Ramos (cell line): ENCODE measurements around the gene NFIC.
"Not testable (repeated sequence)": the region's sequence is repeated elsewhere in the genome, so short reads cannot be mapped to it uniquely, and the experiment has no call there.

Source experiments
- in situ Hi-C: fragments of 300-500 bp; cut with MboI; formaldehyde crosslinking; loops from one replicate; pipeline ENCODE4 v1.14.3; 2022; ENCODE audit warnings: low sequenced_read_pairs; ENCODE audit not compliant: unreplicated experiment

The NFIC gene

GRCh38 chr19:3443840-3444694, 77.7 kb downstream of the NFIC start:
- in situ Hi-C loops = no loop called here

DNA sequence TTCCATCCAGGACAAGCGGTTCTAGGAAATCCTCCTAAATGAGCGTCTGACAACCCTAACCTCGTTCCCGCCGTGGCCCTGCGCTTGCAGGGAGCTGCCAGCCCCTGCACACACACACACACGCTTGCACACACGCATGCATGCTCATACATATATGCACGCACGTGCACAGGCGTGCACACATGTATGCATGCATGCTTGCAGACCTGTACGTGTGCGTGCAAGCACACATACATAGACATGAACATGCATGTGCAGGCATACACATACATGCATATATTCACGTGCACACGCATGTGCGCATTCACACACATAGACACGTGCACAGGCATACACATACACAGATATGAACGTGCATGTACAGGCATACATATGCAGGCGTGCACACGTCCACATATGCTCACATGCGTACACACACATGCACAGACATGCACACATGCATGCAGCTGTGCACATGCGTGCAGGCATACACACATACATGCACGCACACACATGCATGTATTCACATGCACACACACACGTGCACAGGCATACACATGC, 78.4 kb downstream of the NFIC start:
- in situ Hi-C loops = no loop called here

DNA sequence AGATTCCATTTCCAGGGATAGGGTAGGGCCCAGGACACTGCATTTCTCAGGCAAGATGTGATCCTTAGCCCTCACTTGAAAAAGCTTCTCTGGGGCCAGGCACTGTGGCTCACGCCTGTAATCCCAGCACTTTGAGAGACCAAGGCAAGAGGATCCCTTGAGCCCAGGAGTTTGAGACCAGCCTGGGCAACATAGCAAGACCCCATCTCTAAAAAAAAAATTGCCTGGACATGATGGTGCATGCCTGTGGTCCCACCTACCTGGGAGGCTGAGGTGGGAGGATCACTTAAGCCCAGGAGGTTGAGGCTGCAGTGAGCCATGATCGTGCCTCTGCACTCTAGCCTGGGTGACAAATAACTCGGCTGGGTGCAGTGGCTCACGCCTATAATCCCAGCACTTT, 80.3 kb downstream of the NFIC start:
- in situ Hi-C loops = not testable (repeated sequence)

DNA sequence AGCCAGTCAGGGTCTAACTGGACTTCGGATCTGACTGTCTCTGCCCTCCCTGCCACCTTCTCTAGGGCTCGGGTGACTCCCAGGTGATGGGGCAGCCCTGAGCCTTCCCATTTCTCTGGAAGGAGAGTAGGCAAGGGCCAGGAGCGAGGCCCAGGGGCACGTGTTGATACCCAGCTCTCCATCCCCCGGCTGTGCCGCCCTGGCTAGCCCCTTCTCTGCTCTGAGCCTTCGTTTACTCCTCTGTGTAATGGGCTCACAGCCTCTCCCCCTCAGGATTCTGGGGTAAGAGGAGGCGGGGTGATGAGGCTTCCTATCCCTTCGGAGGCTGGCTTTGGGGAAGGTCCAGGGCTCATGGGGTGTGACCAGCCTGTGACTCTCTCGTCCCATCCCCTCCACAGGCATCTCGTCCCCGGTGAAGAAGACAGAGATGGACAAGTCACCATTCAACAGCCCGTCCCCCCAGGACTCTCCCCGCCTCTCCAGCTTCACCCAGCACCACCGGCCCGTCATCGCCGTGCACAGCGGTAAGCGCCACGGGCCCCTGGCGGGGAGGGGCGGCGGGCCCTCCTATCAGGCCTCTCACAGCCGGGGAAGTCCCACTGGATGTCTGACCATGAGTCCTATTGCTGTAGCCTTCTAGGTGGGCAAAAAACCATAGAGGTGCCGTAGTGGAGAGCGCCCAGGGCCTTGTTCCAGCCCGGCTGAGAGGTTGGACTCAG, 82.4 kb downstream of the NFIC start:
- in situ Hi-C loops = no loop called here

DNA sequence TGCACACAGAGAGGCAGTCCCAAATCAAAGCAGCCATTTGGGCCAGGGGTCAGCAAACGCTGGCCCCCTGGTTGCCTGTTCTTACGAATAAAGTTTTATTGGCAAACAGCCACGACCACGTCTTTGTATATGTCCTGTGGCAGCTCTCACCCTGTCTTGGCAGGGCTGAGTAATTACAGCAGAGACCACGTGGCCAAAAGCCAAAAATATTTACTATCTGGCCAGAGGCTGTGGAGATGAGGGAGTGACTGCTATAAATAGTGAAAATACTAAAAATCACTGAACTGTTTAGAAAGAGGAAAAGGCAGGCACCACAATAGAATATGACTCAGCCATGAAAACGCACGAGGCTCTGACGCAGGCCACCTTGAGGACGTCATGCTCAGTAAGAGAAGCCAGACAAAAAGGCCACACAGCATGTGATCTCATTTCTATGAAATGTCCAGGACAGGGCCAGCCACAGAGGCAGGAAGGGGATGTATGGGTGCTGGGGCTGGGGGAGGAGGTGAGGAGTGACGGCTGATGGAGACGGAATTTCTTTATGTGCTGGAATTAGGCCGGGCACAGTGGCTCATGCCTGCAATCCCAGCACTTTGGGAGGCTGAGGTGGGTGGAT, 84.5 kb downstream of the NFIC start:
- in situ Hi-C loops = no loop called here

DNA sequence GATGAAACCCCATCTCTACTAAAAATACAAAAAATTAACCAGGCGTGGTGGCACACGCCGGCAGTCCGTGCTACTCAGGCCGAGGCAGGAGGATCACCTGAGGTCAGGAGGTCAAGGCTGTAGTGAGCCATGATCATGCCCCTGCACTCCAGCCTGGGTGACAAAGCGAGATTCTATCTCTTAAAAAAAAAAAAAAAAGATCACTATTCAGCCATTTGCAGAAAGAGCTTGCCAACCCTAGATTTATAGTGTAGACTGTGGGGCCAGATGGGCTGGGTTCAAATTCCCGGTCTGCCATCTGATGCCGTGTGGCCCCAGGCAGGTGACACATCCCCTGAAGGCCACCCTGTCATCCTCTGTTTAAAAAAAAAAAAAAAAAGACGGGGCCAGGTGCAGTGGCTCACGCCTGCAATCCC, 85.1 kb downstream of the NFIC start:
- in situ Hi-C loops = no loop called here

- in situ Hi-C loops = no loop called here
Measured at GRCh38 chr19:3452171-3452941, 86.0 kb downstream of the NFIC start.

DNA sequence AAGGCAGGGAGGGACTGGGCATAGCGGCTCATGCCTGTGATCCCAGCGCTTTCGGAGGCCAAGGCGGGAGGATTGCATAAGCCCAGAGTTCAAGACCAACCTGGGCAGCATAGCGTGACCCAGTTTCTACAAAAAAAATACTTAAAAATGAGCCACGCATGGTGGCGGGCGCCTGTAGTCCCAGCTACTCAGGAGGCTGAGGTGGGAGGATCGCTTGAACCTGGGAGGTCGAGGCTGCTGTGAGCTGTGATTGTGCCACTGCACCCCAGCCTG, 86.5 kb downstream of the NFIC start:
- in situ Hi-C loops = not testable (repeated sequence)

GRCh38 chr19:3453840-3454239, 87.5 kb downstream of the NFIC start:
- in situ Hi-C loops = no loop called here

GRCh38 chr19:3454656-3455392, 88.4 kb downstream of the NFIC start:
- in situ Hi-C loops = no loop called here

DNA sequence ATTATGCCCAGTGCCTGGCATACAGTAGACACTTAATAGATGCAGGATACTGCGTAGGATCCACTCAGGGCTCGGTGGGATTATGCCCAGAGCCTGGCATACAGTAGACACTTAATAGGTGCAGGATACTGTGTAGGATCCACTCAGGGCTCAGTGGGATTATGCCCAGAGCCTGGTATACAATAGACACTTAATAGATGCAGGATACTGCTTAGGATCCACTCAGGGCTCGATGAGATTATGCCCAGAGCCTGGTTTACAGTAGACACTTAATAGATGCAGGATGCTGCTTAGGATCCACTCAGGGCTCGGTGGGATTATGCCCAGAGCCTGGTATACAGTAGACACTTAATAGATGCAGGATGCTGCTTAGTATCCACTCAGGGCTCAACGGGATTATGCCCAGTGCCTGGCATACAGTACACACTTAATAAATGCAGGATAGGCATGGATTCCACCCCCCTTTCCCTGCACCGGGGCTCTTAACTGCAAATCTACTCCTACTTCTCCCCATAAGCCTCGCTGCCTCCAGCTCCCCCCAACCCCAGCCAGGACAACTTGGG, 89.1 kb downstream of the NFIC start:
- in situ Hi-C loops = no loop called here

DNA sequence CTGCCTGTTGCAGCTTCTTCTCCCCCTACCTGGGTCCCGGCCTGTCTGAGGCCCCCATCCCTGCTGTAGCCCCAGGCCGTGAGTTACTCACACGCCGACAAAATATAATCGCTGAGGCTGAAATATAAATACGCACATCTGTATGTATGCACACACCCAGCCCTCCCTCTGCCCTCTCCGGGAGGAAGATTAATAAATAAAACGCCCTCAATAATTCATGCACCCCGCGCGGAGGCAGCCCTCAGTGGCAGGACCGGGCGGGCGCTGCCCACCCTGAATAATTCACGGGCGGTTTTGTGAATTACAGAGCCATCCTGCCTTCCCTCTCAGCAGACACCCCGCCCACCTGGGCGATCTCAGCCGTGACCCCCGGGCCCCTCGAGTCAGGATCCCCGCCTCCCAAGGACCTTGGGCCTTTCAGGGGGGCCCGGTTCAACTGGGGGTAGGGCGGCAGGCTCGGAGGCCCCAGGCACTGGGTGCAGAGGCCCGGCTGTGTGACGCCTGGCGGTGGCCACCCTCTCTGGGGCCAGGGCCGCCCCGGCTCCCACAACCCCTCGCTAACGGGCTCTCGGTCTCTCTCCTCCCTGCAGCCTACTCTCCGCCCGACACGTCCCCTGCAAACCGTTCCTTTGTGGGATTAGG, 89.7 kb downstream of the NFIC start:
- in situ Hi-C loops = no loop called here

- in situ Hi-C loops = no loop called here
Measured at GRCh38 chr19:3456925-3457527, 90.6 kb downstream of the NFIC start.

- in situ Hi-C loops = no loop called here
Measured at GRCh38 chr19:3457528-3458228, 91.3 kb downstream of the NFIC start.

GRCh38 chr19:3458229-3459088, 92.1 kb downstream of the NFIC start:
- in situ Hi-C loops = no loop called here

- in situ Hi-C loops = no loop called here
Measured at GRCh38 chr19:3459089-3459881, 92.9 kb downstream of the NFIC start.
